ENCODE results near the gene FALEC.

Gene FALEC

DNA sequence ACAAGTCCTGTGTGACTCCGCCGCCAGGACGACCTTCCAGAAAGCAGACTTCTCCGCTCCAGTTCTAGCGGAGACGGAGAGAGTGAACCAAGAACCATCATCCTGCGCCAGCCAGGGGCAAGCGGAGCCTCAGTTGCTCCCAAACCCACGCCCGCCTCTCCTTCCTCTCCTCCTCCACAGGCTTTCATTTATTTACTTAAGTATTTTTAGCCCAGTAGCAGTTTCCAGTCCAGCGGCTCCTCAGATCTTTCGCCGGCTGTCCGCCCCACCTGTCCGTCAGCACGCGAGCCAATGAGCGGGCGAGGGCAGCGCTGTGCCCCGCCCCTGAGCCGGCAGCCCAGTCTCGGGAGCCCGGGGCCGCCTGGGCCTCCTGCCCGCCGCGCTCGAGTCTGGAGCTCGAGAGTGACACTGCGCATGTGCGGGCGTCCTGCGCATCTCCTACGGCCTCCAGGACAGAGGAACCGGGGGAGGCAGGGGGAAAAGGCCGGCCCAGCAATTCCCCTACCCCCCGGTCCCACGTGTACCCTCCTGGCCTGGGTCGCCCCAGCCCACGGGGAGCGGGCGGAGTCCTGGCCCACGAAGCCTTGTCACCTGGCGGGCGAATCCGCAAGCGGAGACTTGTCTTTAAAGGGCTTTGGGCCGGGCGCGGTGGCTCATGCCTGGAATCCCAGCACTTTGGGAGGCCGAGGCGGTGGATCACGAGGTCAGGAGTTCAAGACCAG is at the start of gene FALEC:
Gene FALEC (plus strand): TSS at position 425 of the 722 bp plus-strand sequence.
- DNase-seq (ENCODE audit: low read depth in 2 of 3, low spot score in 2 of 3): peak; percentile 81 to 88 (median 86)

- no peak for DNase-seq (ENCODE audit: low read depth in 2 of 3, low spot score in 2 of 3)
These were observed 48.6 kb upstream of the FALEC start for GRCh38 chr1:150466964-150467363.

DNA sequence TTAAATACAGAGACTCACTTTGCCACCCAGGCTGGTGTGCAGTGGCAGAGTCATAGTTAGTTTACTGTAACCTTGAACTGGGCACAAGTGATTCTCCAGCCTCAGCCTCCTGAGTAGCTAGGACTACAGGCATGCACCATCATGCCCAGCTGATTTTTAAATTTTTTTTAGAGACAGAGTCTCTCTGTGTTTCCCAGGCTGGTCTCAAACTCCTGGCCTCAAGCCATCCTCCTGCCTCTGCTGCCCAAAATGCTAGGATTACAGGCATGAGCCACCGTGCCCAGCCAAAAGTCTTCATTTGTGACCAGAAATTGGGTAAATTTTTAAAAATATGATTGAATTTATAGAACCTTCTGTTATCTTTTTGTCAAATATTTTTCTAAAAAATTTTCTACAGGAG is 46.3 kb upstream of the FALEC start:
- DNase-seq (ENCODE audit: low read depth in 2 of 3, low spot score in 2 of 3): no peak

DNA sequence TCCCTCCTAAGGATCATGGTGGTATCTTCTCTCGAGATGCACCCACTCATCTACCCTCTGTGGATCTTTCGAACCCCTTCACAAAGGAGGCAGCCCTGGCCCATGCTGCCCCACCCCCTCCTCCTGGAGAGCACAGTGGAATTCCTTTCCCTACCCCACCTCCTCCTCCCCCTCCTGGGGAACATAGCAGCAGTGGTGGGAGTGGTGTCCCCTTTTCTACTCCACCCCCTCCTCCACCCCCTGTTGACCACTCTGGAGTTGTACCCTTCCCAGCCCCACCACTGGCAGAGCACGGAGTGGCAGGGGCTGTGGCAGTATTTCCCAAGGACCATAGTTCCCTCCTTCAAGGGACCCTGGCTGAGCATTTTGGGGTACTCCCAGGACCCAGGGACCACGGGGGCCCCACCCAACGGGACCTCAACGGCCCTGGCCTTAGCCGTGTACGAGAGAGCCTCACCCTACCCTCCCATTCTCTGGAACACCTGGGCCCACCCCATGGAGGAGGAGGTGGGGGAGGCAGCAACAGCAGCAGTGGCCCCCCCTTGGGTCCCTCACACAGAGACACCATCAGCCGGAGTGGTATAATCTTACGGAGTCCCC is 42.9 kb upstream of the FALEC start:
- DNase-seq (ENCODE audit: low read depth in 2 of 3, low spot score in 2 of 3): no peak

DNA sequence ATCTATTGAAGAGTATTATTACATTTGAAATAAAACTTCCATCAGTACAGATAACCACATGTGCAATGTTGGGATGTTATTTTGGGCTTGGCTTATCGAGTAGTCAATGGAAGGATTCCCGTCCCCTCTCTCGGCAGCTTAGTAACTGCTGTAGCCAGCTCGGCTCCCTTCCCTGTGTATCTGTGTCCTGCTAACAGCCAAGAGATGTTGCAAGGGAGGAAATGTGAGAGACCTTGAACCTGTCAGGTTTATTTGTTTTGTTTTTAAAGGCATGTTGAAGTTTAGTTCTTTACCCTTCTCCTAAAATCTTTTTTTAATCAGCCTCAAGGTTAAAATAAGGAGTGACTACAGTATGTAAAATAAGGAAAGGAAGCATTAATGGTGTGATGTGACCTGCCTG is 41.9 kb upstream of the FALEC start:
- DNase-seq (ENCODE audit: low read depth in 2 of 3, low spot score in 2 of 3): no peak

- no peak for DNase-seq (ENCODE audit: low read depth in 2 of 3, low spot score in 2 of 3)
These were observed 40.7 kb upstream of the FALEC start for GRCh38 chr1:150474869-150475268.

DNA sequence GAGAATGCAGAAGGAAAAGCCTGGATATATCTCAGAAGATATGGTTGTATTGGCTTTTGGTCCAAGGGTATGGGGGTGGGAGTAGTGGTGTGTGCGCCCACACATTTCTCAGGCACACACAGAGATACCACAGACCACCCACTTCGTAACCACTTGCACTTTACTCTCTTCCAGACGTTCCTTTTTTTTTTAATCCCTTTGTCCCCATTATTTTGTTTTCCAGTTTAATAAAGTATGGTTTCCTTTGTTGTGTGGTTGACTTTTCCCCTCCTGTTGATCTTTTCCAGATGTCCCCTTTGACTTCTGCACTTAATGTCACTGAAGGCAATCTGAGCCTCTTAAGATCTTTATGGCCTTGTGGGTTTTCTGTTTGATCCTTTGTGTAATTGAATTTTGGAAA is 38.8 kb upstream of the FALEC start:
- DNase-seq (ENCODE audit: low read depth in 2 of 3, low spot score in 2 of 3): no peak

GRCh38 chr1:150477320-150477719 is 38.2 kb upstream of the FALEC start:
- DNase-seq (ENCODE audit: low read depth in 2 of 3, low spot score in 2 of 3): no peak

GRCh38 chr1:150477733-150478132 is 37.8 kb upstream of the FALEC start:
- no peak for DNase-seq (ENCODE audit: low read depth in 2 of 3, low spot score in 2 of 3)

DNA sequence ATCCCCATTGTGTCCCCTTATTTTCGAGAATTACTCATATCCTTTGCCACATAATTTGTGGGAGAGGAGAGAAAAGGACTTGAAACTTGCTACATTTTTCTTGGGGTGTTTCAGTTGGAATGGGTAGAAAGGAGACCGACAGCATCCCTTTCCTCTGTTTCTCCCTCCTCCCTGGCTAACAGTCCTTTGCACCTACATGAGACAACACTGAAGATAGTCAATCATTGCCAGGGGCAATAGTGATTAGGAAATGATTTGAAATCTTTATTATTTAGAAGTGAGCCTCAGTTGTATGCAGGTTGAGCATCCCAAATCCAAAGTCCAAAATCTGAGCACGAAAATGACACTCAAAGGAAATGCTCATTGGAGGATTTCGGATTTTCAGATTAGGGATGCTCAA is 36.2 kb upstream of the FALEC start:
- no peak for DNase-seq (ENCODE audit: low read depth in 2 of 3, low spot score in 2 of 3)

GRCh38 chr1:150479927-150480352 is 35.6 kb upstream of the FALEC start:
- DNase-seq (ENCODE audit: low read depth in 2 of 3, low spot score in 2 of 3): no peak

- no peak for DNase-seq (ENCODE audit: low read depth in 2 of 3, low spot score in 2 of 3)
These were observed 31.1 kb upstream of the FALEC start for GRCh38 chr1:150484431-150484830.

DNA sequence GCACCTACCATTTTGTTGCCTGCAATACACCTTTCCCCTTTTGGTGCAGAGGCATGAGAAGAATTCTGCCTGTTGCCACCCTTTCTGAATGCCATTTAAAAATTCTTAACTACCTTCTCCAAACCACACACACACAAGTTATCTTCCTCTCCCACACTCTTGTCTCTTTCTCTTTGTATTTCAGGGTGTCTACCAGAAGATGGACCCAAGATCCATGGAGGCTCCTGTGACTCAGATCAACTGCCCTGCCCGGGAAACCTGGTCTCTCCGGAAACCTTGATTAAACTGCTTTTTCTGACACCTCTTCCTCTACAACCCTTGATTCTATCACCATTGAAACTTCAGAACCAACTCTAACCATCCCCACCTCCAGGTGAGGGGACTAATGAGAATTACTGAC is 30.7 kb upstream of the FALEC start:
- no peak for DNase-seq (ENCODE audit: low read depth in 2 of 3, low spot score in 2 of 3)

- peak; percentile 83 to 92 (median 84) for DNase-seq (ENCODE audit: low read depth in 2 of 3, low spot score in 2 of 3)
These were observed 28.4 kb upstream of the FALEC start, which contains the start of gene TARS2 for GRCh38 chr1:150486966-150487762. TARS2 (plus strand) TSS chr1:150487419; CDS start chr1:150487451, 32 bp downstream.

DNA sequence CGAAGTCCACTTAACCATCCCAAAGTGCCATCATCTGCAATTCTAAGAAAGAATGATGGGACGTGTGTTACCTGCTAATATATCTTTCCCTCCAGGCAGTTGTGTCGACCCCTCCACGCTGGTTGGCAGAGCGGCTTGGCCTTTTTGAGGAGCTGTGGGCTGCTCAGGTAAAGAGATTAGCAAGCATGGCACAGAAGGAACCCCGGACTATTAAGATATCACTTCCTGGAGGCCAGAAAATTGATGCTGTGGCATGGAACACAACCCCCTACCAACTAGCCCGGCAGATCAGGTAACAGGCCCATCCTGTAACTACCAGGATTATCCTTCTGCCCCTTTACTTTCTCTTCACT is 27.8 kb upstream of the FALEC start:
- no peak for DNase-seq (ENCODE audit: low read depth in 2 of 3, low spot score in 2 of 3)

- DNase-seq (ENCODE audit: low read depth in 2 of 3, low spot score in 2 of 3): no peak
These were observed 22.4 kb upstream of the FALEC start for GRCh38 chr1:150493175-150493574.

GRCh38 chr1:150498342-150498741 is 17.2 kb upstream of the FALEC start:
- DNase-seq (ENCODE audit: low read depth in 2 of 3, low spot score in 2 of 3): no peak

DNA sequence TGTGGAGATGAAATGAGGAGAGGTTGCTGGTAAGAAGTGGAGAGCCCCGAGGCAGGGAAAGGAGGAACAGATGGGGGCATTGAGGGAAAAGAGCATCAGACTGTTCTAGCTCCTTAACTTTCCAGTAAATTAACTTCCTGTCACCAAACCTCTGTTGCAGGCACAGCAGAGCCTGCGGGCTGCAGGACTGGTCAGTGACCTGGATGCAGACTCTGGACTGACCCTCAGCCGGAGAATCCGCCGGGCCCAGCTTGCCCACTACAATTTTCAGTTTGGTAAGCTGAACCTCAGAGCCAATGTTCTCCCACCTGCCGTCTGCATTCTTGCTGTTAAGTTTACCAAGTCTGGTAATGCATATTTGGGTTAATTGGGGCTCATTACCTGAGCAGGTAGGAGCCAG is 10.1 kb upstream of the FALEC start:
- DNase-seq (ENCODE audit: low read depth in 2 of 3, low spot score in 2 of 3): no peak

GRCh38 chr1:150507912-150508864 is 7.4 kb upstream of the FALEC start, which contains the start of gene ECM1:
ECM1 (plus strand) TSS chr1:150508109; CDS start chr1:150508210, 101 bp downstream.
- no peak for DNase-seq (ENCODE audit: low read depth in 2 of 3, low spot score in 2 of 3)

- DNase-seq (ENCODE audit: low read depth in 2 of 3, low spot score in 2 of 3): no peak
These were observed 6.6 kb upstream of the FALEC start for GRCh38 chr1:150508982-150509381.

DNA sequence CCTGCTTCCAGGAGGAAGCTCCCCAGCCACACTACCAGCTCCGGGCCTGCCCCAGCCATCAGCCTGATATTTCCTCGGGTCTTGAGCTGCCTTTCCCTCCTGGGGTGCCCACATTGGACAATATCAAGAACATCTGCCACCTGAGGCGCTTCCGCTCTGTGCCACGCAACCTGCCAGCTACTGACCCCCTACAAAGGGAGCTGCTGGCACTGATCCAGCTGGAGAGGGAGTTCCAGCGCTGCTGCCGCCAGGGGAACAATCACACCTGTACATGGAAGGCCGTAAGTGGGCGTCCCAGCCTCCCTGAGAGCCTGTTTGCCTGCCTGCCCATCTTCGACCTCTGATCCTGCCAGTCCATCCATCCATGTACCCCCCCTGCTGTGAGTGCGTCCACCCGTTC is 4.0 kb upstream of the FALEC start:
- no peak for DNase-seq (ENCODE audit: low read depth in 2 of 3, low spot score in 2 of 3)
